ENCODE results near the gene TRANK1. TPM values are rescaled to one million over a fixed set of nuclear protein-coding genes. Genes with fewer than 3 reads are reported as not detected.

TRANK1 gene
- total RNA-seq, 1 donor from 2014 or later = 135 TPM

GRCh38 chr3:36792342-36792741 is 152.5 kb downstream of the TRANK1 start:
- no peak for DNase-seq
- peak; percentile 37 for ATAC-seq (ENCODE audit: low read depth)
- H3K36me3 Mint-ChIP-seq (ENCODE audit: low read depth) = no peaks in the 10 kb centered on the region
- no peak overlapping the region for H3K27ac Mint-ChIP-seq
- no peak overlapping the region for H3K4me3 Mint-ChIP-seq
- H3K4me1 Mint-ChIP-seq = no peaks in the 10 kb centered on the region
- intact Hi-C loops (cut with micrococcal nuclease) = loop anchor here (1.0 kb wide), 2 partner anchors 166 to 421 kb away; no protein-coding TSS in a partner anchor
- CTCF ChIA-PET = interaction anchor here (1.1 kb wide), 4 partner anchors 164 to 232 kb away, joined by 3 to 9 read pairs (median 4); no protein-coding TSS in a partner anchor
- TF ChIP-seq CTCF (IDR thresholded peaks at IDR 0.05) = no peak
- no peaks in the 10 kb centered on the region for H3K9me3 Mint-ChIP-seq
- POLR2A ChIA-PET = interaction anchor here (0.6 kb wide), 1 partner anchor 421 kb away, joined by 5 read pairs; no protein-coding TSS in a partner anchor
- peaks cover 7% of the 10 kb centered on the region for H3K27me3 Mint-ChIP-seq

DNA sequence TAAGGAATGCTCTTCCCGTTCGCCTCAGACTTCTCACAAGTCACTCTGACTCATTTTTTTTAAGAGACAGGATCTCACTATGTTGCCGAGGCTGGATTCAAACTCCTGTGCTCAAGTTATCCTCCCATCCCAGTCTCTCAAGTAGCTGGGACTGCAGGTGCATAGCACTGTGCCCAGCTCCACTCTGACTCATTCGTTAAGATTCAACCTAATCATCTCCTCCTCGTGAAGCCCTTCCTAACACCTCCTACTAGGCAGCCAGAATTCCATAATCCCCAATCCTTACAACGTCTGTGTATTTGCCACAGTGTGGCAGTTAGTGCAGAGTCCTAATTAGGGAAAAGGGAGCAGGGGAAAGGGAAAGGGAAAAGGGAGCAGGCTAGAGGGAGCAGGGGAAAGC is 154.1 kb downstream of the TRANK1 start:
- Mint-ChIP-seq H3K9me3 (no peaks in the 10 kb centered on the region), H3K27ac (no peak overlapping the region), H3K27me3 (peaks cover 7% of the 10 kb centered on the region), H3K4me1 (no peaks in the 10 kb centered on the region), H3K36me3 (ENCODE audit: low read depth) (no peaks in the 10 kb centered on the region), H3K4me3 (no peak overlapping the region)
- ATAC-seq (ENCODE audit: low read depth) (no peak), DNase-seq (no peak)
- ChIA-PET POLR2A (no interaction called here), CTCF (no interaction called here)
- intact Hi-C loops (cut with micrococcal nuclease) = no loop called here
- TF ChIP-seq CTCF (IDR thresholded peaks at IDR 0.05) = no peak

DNA sequence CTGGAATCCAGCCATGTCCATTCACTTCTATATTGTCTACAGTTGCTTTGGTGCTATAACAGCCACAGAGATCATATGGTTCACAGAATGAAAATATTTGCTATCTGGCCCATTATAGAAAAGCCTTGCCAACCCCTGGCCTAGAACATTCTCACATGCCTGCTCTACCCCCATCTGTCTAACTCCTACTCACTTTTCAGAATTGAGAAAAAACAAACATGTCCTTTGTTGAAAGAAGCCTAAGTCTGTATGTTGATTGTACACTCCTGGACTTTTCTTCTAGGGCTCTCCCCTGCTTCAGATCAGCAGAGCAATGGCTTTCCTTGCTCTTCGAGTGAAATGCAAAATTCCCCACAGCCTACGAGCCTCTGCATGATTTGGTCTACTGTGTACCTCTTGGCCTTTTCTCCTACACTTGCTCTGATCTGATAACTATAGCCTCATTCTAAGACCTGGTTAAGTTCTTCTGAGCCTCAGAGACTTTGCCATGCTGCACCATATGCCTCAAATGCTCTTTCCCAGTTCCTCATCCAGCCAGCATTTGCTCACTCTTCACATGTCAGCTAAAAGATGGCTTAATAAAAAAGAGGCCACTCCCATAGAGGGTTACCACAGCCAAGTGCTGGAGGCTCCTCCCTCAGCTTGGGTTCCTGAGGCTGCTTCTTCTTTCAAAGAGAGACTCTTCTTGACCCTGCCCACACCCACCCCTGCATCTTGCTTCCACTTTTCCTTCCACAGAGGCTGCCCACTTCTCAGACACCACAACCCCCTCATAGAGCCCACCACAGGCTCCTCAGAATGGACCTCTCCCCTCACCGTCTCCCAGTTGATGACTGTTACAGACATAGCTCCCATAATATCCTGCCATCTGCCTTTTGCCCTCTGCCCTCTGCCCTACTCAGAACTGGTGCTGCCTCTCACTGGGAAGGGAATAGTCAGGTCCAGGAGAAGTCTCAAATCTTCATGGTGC is 157.6 kb downstream of the TRANK1 start:
- CTCF ChIA-PET = interaction anchor here (1.0 kb wide), 1 partner anchor 173 kb away, joined by 3 read pairs; no protein-coding TSS in a partner anchor
- Mint-ChIP-seq H3K9me3 (no peaks in the 10 kb centered on the region), H3K36me3 (ENCODE audit: low read depth) (no peaks in the 10 kb centered on the region), H3K27ac (no peak overlapping the region), H3K27me3 (peaks cover 10% of the 10 kb centered on the region), H3K4me3 (no peak overlapping the region), H3K4me1 (no peaks in the 10 kb centered on the region)
- no peak for TF ChIP-seq CTCF (IDR thresholded peaks at IDR 0.05)
- intact Hi-C loops (cut with micrococcal nuclease) = no loop called here
- POLR2A ChIA-PET = no interaction called here
- ATAC-seq (ENCODE audit: low read depth) = no peak
- no peak for DNase-seq

DNA sequence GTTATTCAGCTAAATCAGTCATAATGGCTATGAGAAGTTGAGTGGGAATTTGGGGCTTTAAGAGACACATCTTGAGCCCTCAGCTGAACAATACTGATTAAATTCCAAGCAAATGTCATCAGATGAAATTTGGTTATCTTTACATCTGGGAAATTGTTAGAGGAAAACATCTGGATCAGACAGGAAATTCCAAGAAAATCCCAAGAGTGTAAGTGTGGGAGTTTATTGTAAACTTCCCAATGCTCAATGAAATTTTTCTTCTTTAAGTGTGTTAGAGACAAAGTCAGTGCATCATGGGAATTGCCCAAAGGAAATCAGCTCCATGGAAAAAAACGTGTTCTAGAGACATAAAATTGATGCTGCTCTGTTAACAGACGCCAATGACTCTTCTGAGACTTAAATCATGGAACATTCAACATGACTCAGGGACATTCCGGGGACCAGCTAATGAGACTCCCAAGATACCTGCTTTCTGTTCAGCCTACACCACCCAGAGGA is 160.7 kb downstream of the TRANK1 start:
- intact Hi-C loops (cut with micrococcal nuclease) = no loop called here
- no peak overlapping the region for H3K27ac Mint-ChIP-seq
- H3K36me3 Mint-ChIP-seq (ENCODE audit: low read depth) = no peaks in the 10 kb centered on the region
- ATAC-seq (ENCODE audit: low read depth) (no peak), DNase-seq (no peak)
- no peaks in the 10 kb centered on the region for H3K9me3 Mint-ChIP-seq
- ChIA-PET POLR2A (no interaction called here), CTCF (interaction anchor here (1.3 kb wide), 1 partner anchor 14 kb away, joined by 3 read pairs; no protein-coding TSS in a partner anchor)
- H3K27me3 Mint-ChIP-seq = peaks cover 7% of the 10 kb centered on the region
- TF ChIP-seq CTCF (IDR thresholded peaks at IDR 0.05) = no peak
- no peaks in the 10 kb centered on the region for H3K4me1 Mint-ChIP-seq
- no peak overlapping the region for H3K4me3 Mint-ChIP-seq

All from activated B cell treated with CpG ODN at 0.5 μM for 24 hours (primary cell).